A549 (cell line): Measurements from ENCODE around the gene LTBP3. TPM values are rescaled to one million over a fixed set of nuclear protein-coding genes. Genes with fewer than 3 reads are reported as not detected.

ENCODE experiments used
- ATAC-seq, 2 experiments: fragments of 200-7000 bp in 1 of 2; fragments of >200 bp in 1 of 2; cut with Nextera tagmentation in 1 of 2; cut with Tn5 transposase in 1 of 2; 3 replicates each; pipeline versions ENCODE4 v1.8.0 to v1.9.1; 2018 to 2020; ENCODE audit warnings: mild to moderate bottlenecking in 1 of 2, moderate library complexity in 1 of 2
- CTCF ChIA-PET: fragments of 300-600 bp; sonication (Branson Sonifier 250); formaldehyde crosslinking; extraction: SDS; loops from one replicate; lab custom pipeline; 2021; ENCODE audit warnings: antibody characterized with exemption, inconsistent platforms; lab: Yijun Ruan, JAX
- POLR2A ChIA-PET: fragments of 350-600 bp; formaldehyde crosslinking; extraction: SDS; loops from one replicate; lab custom pipeline; 2021; ENCODE audit warnings: antibody characterized with exemption, inconsistent platforms; lab: Yijun Ruan, JAX
- DNase-seq, 2 experiments: peaks; one replicate each; pipeline versions ENCODE4 v3.0.0 to v3.0.0-alpha.2; 2011 to 2016; ENCODE audit warnings: low read depth in 1 of 2, low spot score in 1 of 2
- FAIRE-seq: peaks from 2 replicates; lab custom pipeline; 2011; peaks lifted over from hg19 to GRCh38; lab: Jason Lieb, UNC
- H3K27ac ChIP-seq, 2 experiments: fragments of >200 bp; sonication (Bioruptor Twin); formaldehyde crosslinking; 3 replicates each; pipeline ENCODE4 v1.5.1; 2016 to 2017
- H3K4me1 ChIP-seq: fragments of >200 bp; sonication (Bioruptor Twin); formaldehyde crosslinking; 3 replicates; pipeline ENCODE4 v1.6.1; 2016
- H3K4me2 ChIP-seq: fragments of >200 bp; sonication (Bioruptor Twin); formaldehyde crosslinking; 3 replicates; pipeline ENCODE4 v1.6.1; 2016
- H3K4me3 ChIP-seq: fragments of >200 bp; sonication (Bioruptor Twin); formaldehyde crosslinking; 3 replicates; pipeline ENCODE4 v1.5.1; 2016
- H3K9me3 ChIP-seq: fragments of >200 bp; sonication (Bioruptor Twin); formaldehyde crosslinking; 3 replicates; pipeline ENCODE4 v1.6.1; 2016
- CBX8 ChIP-seq: fragments of 200-600 bp; sonication (generic); IDR thresholded peaks from 2 replicates; pipeline ENCODE4 v1.6.1; 2016
- CHD4 ChIP-seq: fragments of 200-600 bp; sonication (generic); IDR thresholded peaks from 2 replicates; pipeline ENCODE4 v1.6.1; 2016; ENCODE audit warnings: antibody characterized with exemption, mild to moderate bottlenecking, borderline replicate concordance
- EHMT2 ChIP-seq: fragments of 200-600 bp; sonication (generic); IDR thresholded peaks from 2 replicates; pipeline ENCODE4 v1.6.1; 2016; ENCODE audit warnings: antibody characterized with exemption, low read depth, mild to moderate bottlenecking, moderate library complexity
- FOSL2 ChIP-seq, 2 experiments: fragments of 450-650 bp in 1 of 2; fragments of >200 bp in 1 of 2; sonication (Bioruptor Twin) in 1 of 2; formaldehyde crosslinking; IDR thresholded peaks; 2 replicates each; pipeline versions ENCODE4 v1.5.0 to v1.6.1; 2016 to 2020; ENCODE audit warnings: mild to moderate bottlenecking in 1 of 2, moderate library complexity in 1 of 2
- GATA3 ChIP-seq: IDR thresholded peaks from 2 replicates; pipeline ENCODE4 v1.6.1; 2012; ENCODE audit warnings: borderline replicate concordance
- HDAC2 ChIP-seq: fragments of 200-600 bp; sonication (generic); IDR thresholded peaks from 2 replicates; pipeline ENCODE4 v1.6.1; 2016
- HOXA7 ChIP-seq: fragments of 250-450 bp; sonication (Bioruptor Pico); IDR thresholded peaks from 2 replicates; pipeline ENCODE4 v1.5.0; 2020; ENCODE audit warnings: mild to moderate bottlenecking, moderate library complexity
- JUN ChIP-seq, 2 experiments: fragments of >200 bp; sonication (Bioruptor Twin); formaldehyde crosslinking; IDR thresholded peaks; 2 replicates in 1 of 2; 3 replicates in 1 of 2; pipeline ENCODE4 v1.6.1; 2016 to 2017
- RFX5 ChIP-seq: fragments of 450-650 bp; IDR thresholded peaks from 2 replicates; pipeline ENCODE4 v1.7.1; 2014; ENCODE audit warnings: antibody characterized with exemption, mild to moderate bottlenecking, moderate library complexity
- SMC3 ChIP-seq: fragments of >200 bp; sonication (Bioruptor Twin); formaldehyde crosslinking; IDR thresholded peaks from 3 replicates; pipeline ENCODE4 v1.6.1; 2018; ENCODE audit warnings: inconsistent platforms
- SREBF2 ChIP-seq: fragments of 450-650 bp; IDR thresholded peaks from 2 replicates; pipeline ENCODE4 v1.6.1; 2014; ENCODE audit warnings: mild to moderate bottlenecking, moderate library complexity
- ZFP36 ChIP-seq: fragments of 450-650 bp; IDR thresholded peaks from 2 replicates; pipeline ENCODE4 v1.6.1; 2014; ENCODE audit warnings: borderline replicate concordance; ENCODE audit not compliant: partially characterized antibody
- ZSCAN20 ChIP-seq: fragments of 250-450 bp; sonication (Bioruptor Pico); IDR thresholded peaks from 2 replicates; pipeline ENCODE4 v1.8.0; 2022; ENCODE audit warnings: mild to moderate bottlenecking, moderate library complexity
- WGBS: methylation state at CpG from one replicate; pipeline ENCODE4 v1.1.6; 2017; ENCODE audit errors: missing lambda C conversion rate; 5-methylcytosine and 5-hydroxymethylcytosine counted together
- polyA plus RNA-seq, 4 experiments: library from polyadenylated mRNA; depleted of rRNA in 3 of 4; stranded (reverse); fragments of >200 nt; fragmentation: RNase III in 1 of 4; extraction: RNeasy Plus Mini Kit Qiagen cat#74134 plus additional on column Dnase treatment in 1 of 4; gene quantifications; 2 replicates in 3 of 4; 3 replicates in 1 of 4; pipeline ENCODE4 v1.2.3, GENCODE V29; 2011 to 2017
- TF ChIP-seq, protein P1 (sequence below): fragments of 250-450 bp; sonication (Bioruptor Pico); IDR thresholded peaks from 2 replicates; pipeline ENCODE4 v1.5.0; 2020; ENCODE audit warnings: low read depth, mild to moderate bottlenecking, moderate library complexity
- TF ChIP-seq, protein P2 (sequence below): fragments of >200 bp; sonication (Bioruptor Twin); formaldehyde crosslinking; IDR thresholded peaks from 2 replicates; pipeline ENCODE4 v1.6.1; 2016
- TF ChIP-seq, protein P3 (sequence below): IDR thresholded peaks from 2 replicates; pipeline ENCODE4 v1.6.1; 2012
- TF ChIP-seq, protein P4 (sequence below): fragments of 200-600 bp; sonication (generic); IDR thresholded peaks from 2 replicates; pipeline ENCODE4 v1.6.1; 2016; ENCODE audit warnings: antibody characterized with exemption, mild to moderate bottlenecking, moderate library complexity
- TF ChIP-seq, protein P5 (sequence below): fragments of 450-650 bp; IDR thresholded peaks from 2 replicates; pipeline ENCODE4 v1.6.1; 2014; ENCODE audit warnings: antibody characterized with exemption

Gene LTBP3
- polyA plus RNA-seq, 2 of the 4 experiments (the other 2 are of a cell fraction): 28.6 to 123 TPM

DNA sequence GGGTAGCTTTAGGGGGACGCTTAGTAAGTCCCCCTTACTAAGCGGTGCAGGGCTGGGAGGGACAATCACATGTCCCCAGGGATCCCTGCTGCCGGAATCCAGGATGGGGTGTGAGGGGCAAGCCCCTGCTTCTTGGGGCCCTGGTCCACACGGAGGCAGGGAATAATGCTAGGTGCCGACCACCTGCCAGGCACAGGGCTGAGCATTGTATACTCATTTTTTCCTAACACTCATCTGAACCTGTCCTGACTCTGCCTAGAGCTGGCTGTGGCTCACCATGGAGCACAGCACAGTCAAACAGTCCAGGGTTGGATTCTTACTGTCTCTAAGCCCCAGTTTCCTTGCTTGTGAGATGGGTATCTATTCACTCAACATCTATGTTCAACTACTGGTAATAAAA, 1.4 kb upstream of the LTBP3 start (continued):
- TF ChIP-seq, protein P1, sequence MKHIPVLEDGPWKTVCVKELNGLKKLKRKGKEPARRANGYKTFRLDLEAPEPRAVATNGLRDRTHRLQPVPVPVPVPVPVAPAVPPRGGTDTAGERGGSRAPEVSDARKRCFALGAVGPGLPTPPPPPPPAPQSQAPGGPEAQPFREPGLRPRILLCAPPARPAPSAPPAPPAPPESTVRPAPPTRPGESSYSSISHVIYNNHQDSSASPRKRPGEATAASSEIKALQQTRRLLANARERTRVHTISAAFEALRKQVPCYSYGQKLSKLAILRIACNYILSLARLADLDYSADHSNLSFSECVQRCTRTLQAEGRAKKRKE (CRISPR knock-in tag): no peak
- TF ChIP-seq CHD4 (no peak), SMC3 (no peak), ZSCAN20 (CRISPR knock-in tag) (no peak), HDAC2 (no peak), CBX8 (no peak), ZFP36 (no peak), SREBF2 (no peak)

DNA sequence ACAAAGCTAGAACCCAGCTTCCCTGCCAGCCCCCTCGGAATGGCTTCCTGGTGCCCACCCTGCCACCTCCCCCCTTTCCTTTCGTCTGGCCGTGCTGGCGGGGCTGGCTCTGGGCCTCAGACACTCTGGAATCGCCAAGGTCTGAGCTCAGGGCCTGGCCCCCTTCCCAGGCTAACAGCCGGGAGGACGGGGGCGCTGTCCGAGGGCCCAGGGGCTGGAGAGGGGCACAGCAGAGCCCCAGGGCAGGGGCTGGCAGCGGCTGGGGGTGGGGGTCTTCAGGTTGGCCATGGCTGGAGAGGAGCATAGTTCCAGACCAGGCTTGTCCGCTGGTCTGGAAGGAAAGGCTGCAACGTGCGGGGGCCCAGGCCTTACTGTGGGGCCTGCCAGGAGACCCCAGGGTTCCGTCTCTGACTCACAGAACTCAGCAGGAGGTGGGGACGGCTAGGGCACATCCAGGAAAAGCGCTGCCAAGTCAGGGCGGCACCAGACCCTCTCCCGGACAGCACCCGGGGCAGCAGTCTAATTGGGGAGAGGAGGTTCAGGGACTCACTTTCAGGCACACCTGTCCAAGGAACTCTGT, 861 bp upstream of the LTBP3 start:
- Histone ChIP-seq H3K9me3 (no peaks in the 10 kb centered on the region), H3K4me3 (peak overlapping the region; percentile 62), H3K4me1 (peaks cover 68% of the 10 kb centered on the region), H3K27ac (peak overlapping the region; percentile 94 to 99), H3K4me2 (peak overlapping the region; percentile 98)
- POLR2A ChIA-PET: interaction anchor here (0.7 to 4.1 kb wide), 2 partner anchors 12 to 54 kb away, joined by 4 to 51 read pairs; partner anchors contain the start of genes FAM89B and ZNRD2
- 6% methylated on average over 13 of the region's 19 CpGs for WGBS
- CTCF ChIA-PET: interaction anchor here (4.3 to 16.3 kb wide), 3 partner anchors 7 to 17 kb away, joined by 25 to 393 read pairs (median 96); partner anchors contain the start of genes FAM89B and ZNRD2
- ATAC-seq: peak in 1 of 2 experiments; percentile 9; a peak in 3 of 6 replicates
- DNase-seq: peak in 1 of 2 experiments; percentile 57
- TF ChIP-seq SMC3 (no peak), GATA3 (peak; percentile 28; the same call in 1 of the 2 replicates), FOSL2 (IDR thresholded peaks at IDR 0.05) (no peak), FOSL2 (CRISPR knock-in tag; IDR thresholded peaks at IDR 0.05) (peak; percentile 46)
- TF ChIP-seq, protein P2, sequence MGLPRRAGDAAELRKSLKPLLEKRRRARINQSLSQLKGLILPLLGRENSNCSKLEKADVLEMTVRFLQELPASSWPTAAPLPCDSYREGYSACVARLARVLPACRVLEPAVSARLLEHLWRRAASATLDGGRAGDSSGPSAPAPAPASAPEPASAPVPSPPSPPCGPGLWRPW: no peak
- TF ChIP-seq, protein P3, sequence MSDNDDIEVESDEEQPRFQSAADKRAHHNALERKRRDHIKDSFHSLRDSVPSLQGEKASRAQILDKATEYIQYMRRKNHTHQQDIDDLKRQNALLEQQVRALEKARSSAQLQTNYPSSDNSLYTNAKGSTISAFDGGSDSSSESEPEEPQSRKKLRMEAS: 0 out of 2 replicates have a peak, but pooled peaks have one; percentile 29
- FAIRE-seq: no peak

DNA sequence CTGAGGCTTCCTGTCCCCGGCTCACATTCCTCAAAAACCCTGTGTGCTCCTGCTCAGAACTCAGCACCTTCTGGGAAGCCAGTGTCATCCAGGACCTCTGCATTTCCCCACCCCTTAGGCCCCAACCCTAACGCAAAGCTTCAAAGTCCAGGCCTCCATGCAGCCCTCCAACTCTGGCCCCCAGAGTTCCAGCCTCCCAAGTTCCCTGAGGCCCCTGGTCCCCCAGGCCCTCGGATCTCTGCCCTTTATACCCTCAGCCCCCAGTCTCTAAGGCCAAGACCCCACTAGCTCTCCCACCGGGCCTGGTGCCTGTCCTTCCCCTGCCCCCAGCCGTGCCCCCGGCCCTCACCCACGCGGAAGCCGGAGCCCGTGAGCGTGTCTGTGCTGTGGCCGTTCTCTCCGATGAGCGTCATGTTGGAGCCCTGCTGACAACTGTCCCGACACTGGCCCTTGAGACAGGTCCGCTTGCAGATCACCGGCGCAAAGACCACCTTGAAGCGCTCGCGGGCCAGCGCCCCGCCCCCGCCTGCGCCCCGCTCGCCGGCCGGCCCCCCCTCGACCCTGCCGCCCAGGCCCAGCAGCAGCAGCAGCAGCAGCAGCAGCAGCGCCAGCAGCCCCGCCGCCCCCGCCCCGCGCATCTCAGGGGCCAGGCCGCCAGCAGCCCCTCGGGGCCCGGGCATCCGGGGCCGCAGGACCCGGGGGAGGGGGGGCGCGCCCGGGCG, 718 bp downstream of the LTBP3 start:
- ChIA-PET POLR2A (no interaction called here), CTCF (interaction anchor here (0.8 to 8.0 kb wide), 9 partner anchors 9 to 58 kb away, joined by 3 to 148 read pairs (median 5); partner anchors contain the start of genes FAM89B, PCNX3 and ZNRD2)
- H3K4me2 ChIP-seq: peak overlapping the region; percentile 98
- TF ChIP-seq EHMT2 (no peak), RFX5 (no peak), JUN (IDR thresholded peaks at IDR 0.05) (no peak), HOXA7 (no peak)
- TF ChIP-seq, protein P3: peak; percentile 34
- TF ChIP-seq, protein P4, sequence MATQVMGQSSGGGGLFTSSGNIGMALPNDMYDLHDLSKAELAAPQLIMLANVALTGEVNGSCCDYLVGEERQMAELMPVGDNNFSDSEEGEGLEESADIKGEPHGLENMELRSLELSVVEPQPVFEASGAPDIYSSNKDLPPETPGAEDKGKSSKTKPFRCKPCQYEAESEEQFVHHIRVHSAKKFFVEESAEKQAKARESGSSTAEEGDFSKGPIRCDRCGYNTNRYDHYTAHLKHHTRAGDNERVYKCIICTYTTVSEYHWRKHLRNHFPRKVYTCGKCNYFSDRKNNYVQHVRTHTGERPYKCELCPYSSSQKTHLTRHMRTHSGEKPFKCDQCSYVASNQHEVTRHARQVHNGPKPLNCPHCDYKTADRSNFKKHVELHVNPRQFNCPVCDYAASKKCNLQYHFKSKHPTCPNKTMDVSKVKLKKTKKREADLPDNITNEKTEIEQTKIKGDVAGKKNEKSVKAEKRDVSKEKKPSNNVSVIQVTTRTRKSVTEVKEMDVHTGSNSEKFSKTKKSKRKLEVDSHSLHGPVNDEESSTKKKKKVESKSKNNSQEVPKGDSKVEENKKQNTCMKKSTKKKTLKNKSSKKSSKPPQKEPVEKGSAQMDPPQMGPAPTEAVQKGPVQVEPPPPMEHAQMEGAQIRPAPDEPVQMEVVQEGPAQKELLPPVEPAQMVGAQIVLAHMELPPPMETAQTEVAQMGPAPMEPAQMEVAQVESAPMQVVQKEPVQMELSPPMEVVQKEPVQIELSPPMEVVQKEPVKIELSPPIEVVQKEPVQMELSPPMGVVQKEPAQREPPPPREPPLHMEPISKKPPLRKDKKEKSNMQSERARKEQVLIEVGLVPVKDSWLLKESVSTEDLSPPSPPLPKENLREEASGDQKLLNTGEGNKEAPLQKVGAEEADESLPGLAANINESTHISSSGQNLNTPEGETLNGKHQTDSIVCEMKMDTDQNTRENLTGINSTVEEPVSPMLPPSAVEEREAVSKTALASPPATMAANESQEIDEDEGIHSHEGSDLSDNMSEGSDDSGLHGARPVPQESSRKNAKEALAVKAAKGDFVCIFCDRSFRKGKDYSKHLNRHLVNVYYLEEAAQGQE: no peak
- TF ChIP-seq, protein P5, sequence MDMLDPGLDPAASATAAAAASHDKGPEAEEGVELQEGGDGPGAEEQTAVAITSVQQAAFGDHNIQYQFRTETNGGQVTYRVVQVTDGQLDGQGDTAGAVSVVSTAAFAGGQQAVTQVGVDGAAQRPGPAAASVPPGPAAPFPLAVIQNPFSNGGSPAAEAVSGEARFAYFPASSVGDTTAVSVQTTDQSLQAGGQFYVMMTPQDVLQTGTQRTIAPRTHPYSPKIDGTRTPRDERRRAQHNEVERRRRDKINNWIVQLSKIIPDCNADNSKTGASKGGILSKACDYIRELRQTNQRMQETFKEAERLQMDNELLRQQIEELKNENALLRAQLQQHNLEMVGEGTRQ: no peak
- WGBS: 10% methylated on average over 3 of the region's 47 CpGs
- peak overlapping the region; percentile 94 to 99 for H3K27ac ChIP-seq
- no peaks in the 10 kb centered on the region for H3K9me3 ChIP-seq
- no peak for FAIRE-seq
- H3K4me1 ChIP-seq: peaks cover 84% of the 10 kb centered on the region
- peak in 1 of 2 experiments; percentile 48 for DNase-seq
- H3K4me3 ChIP-seq: peak overlapping the region; percentile 62
- no peak for ATAC-seq
